ENCODE measurements around the gene RPL23. TPM values are rescaled to one million over a fixed set of nuclear protein-coding genes. Genes with fewer than 3 reads are reported as not detected.

The RPL23 gene
- total and polyA plus RNA-seq, 2 experiments from 2014 or later: 877 to 4,267 TPM

DNA sequence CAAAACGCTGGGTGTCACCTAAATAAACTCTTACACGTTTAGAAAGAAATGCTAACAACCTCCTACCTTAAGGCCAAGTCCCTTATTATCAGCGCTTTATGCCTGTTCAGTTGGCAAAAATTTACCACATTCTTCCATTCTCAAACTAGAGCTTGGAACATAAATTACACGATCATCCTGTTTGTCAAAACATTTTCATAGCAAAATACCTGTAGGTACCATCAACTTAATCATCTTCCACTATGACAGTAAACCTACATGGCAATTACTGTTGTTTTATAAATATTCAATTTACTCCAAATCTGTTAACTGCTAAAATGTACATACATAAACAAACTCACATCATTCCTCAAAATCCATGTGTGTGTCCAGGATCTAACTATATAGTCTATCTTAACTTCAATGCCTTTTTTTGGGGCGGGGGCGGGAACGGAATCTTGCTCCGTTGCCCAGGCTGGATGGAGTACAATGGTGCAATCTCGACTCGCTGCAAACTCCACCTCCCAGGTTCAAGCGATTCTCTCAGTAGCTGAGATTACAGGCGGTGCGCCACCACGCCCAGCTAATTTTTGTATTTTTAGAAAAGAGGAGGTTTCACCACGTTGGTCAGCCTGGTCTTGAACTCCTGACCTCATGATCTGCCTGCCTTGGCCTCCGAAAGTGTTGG is 4.4 kb downstream of the RPL23 start:
- H4K20me1 ChIP-seq (replicated peaks; ENCODE audit: insufficient read depth): peaks cover 50% of the 10 kb centered on the region
- no peak overlapping the region for H3K4me2 ChIP-seq
- peak overlapping the region; percentile 71 for H3K27ac Mint-ChIP-seq
- peaks cover 23% of the 10 kb centered on the region for H3K27me3 Mint-ChIP-seq (ENCODE audit: insufficient read depth, low read depth, poor library complexity)
- no peak for TF ChIP-seq NANOG (IDR thresholded peaks at IDR 0.05; ENCODE audit: borderline replicate concordance)
- TF ChIP-seq JUNB (IDR thresholded peaks at IDR 0.05; ENCODE audit: unreplicated experiment): no peak
- TF ChIP-seq POLR2AphosphoS5 (IDR thresholded peaks at IDR 0.05; ENCODE audit: low read depth): peak; percentile 22; the same call in 1 of the 2 replicates
- H3K4me3 Mint-ChIP-seq: peak overlapping the region; percentile 31; the same call in 1 of the 3 replicates
- peaks cover 78% of the 10 kb centered on the region for H3K36me3 Mint-ChIP-seq (ENCODE audit: low read depth)
- DNase-seq (ENCODE audit: low spot score) (no peak), ATAC-seq (no peak)
- H3K4me1 ChIP-seq (ENCODE audit: insufficient read depth): peaks cover 23% of the 10 kb centered on the region
- peaks cover 79% of the 10 kb centered on the region for H3F3A ChIP-seq (replicated peaks; ENCODE audit: low read depth)
- H3K79me2 ChIP-seq (replicated peaks; ENCODE audit: insufficient read depth): peaks cover 46% of the 10 kb centered on the region
- peaks cover 59% of the 10 kb centered on the region for H3K36me3 ChIP-seq (ENCODE audit: insufficient read depth)
- no peaks in the 10 kb centered on the region for H3K9me2 ChIP-seq (ENCODE audit: insufficient read depth)
- H3K27me3 ChIP-seq (ENCODE audit: insufficient read depth): no peaks in the 10 kb centered on the region
- no peak overlapping the region for H2AFZ ChIP-seq
- H3K9me3 Mint-ChIP-seq: peaks cover 6% of the 10 kb centered on the region; the same call in 1 of the 3 replicates
- H3K4me3 ChIP-seq: no peak overlapping the region
- peaks cover 18% of the 10 kb centered on the region; the same call in 2 of the 3 replicates for H3K4me1 Mint-ChIP-seq
- peak overlapping the region; percentile 88 for H3K27ac ChIP-seq (ENCODE audit: low read depth)

DNA sequence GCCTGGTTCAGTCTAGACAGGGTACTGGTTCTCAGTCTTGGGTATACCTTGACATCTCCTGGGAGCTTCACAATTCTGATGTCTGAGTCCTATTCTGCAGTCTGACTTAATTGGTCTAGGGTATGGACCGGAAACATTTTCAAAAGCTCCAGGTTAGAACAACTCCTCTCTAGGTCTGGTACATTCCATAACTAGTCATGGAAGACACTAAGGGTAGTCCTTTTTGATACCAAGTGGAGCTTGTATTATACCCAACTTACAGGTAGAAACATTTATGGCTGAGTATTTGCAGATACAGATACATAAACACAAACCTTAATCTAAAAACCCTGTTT is 5.0 kb downstream of the RPL23 start:
- no peaks in the 10 kb centered on the region for H3K27me3 ChIP-seq (ENCODE audit: insufficient read depth)
- ATAC-seq (no peak), DNase-seq (ENCODE audit: low spot score) (no peak)
- Mint-ChIP-seq H3K4me1 (peaks cover 18% of the 10 kb centered on the region; the same call in 2 of the 3 replicates), H3K36me3 (ENCODE audit: low read depth) (peaks cover 74% of the 10 kb centered on the region), H3K9me3 (peaks cover 6% of the 10 kb centered on the region; the same call in 1 of the 3 replicates), H3K27me3 (ENCODE audit: insufficient read depth, low read depth, poor library complexity) (peaks cover 17% of the 10 kb centered on the region), H3K4me3 (no peak overlapping the region), H3K27ac (no peak overlapping the region; the same call in 1 of the 2 replicates)
- no peak overlapping the region for H3K4me2 ChIP-seq
- peaks cover 23% of the 10 kb centered on the region for H3K4me1 ChIP-seq (ENCODE audit: insufficient read depth)
- no peak overlapping the region for H3K4me3 ChIP-seq
- no peak overlapping the region for H2AFZ ChIP-seq
- no peaks in the 10 kb centered on the region for H3K9me2 ChIP-seq (ENCODE audit: insufficient read depth)
- peaks cover 59% of the 10 kb centered on the region for H3K36me3 ChIP-seq (ENCODE audit: insufficient read depth)
- peaks cover 46% of the 10 kb centered on the region for H3K79me2 ChIP-seq (replicated peaks; ENCODE audit: insufficient read depth)
- peaks cover 50% of the 10 kb centered on the region for H4K20me1 ChIP-seq (replicated peaks; ENCODE audit: insufficient read depth)
- peaks cover 80% of the 10 kb centered on the region for H3F3A ChIP-seq (replicated peaks; ENCODE audit: low read depth)
- H3K27ac ChIP-seq (ENCODE audit: low read depth): peak overlapping the region; percentile 88
- TF ChIP-seq, protein P1, sequence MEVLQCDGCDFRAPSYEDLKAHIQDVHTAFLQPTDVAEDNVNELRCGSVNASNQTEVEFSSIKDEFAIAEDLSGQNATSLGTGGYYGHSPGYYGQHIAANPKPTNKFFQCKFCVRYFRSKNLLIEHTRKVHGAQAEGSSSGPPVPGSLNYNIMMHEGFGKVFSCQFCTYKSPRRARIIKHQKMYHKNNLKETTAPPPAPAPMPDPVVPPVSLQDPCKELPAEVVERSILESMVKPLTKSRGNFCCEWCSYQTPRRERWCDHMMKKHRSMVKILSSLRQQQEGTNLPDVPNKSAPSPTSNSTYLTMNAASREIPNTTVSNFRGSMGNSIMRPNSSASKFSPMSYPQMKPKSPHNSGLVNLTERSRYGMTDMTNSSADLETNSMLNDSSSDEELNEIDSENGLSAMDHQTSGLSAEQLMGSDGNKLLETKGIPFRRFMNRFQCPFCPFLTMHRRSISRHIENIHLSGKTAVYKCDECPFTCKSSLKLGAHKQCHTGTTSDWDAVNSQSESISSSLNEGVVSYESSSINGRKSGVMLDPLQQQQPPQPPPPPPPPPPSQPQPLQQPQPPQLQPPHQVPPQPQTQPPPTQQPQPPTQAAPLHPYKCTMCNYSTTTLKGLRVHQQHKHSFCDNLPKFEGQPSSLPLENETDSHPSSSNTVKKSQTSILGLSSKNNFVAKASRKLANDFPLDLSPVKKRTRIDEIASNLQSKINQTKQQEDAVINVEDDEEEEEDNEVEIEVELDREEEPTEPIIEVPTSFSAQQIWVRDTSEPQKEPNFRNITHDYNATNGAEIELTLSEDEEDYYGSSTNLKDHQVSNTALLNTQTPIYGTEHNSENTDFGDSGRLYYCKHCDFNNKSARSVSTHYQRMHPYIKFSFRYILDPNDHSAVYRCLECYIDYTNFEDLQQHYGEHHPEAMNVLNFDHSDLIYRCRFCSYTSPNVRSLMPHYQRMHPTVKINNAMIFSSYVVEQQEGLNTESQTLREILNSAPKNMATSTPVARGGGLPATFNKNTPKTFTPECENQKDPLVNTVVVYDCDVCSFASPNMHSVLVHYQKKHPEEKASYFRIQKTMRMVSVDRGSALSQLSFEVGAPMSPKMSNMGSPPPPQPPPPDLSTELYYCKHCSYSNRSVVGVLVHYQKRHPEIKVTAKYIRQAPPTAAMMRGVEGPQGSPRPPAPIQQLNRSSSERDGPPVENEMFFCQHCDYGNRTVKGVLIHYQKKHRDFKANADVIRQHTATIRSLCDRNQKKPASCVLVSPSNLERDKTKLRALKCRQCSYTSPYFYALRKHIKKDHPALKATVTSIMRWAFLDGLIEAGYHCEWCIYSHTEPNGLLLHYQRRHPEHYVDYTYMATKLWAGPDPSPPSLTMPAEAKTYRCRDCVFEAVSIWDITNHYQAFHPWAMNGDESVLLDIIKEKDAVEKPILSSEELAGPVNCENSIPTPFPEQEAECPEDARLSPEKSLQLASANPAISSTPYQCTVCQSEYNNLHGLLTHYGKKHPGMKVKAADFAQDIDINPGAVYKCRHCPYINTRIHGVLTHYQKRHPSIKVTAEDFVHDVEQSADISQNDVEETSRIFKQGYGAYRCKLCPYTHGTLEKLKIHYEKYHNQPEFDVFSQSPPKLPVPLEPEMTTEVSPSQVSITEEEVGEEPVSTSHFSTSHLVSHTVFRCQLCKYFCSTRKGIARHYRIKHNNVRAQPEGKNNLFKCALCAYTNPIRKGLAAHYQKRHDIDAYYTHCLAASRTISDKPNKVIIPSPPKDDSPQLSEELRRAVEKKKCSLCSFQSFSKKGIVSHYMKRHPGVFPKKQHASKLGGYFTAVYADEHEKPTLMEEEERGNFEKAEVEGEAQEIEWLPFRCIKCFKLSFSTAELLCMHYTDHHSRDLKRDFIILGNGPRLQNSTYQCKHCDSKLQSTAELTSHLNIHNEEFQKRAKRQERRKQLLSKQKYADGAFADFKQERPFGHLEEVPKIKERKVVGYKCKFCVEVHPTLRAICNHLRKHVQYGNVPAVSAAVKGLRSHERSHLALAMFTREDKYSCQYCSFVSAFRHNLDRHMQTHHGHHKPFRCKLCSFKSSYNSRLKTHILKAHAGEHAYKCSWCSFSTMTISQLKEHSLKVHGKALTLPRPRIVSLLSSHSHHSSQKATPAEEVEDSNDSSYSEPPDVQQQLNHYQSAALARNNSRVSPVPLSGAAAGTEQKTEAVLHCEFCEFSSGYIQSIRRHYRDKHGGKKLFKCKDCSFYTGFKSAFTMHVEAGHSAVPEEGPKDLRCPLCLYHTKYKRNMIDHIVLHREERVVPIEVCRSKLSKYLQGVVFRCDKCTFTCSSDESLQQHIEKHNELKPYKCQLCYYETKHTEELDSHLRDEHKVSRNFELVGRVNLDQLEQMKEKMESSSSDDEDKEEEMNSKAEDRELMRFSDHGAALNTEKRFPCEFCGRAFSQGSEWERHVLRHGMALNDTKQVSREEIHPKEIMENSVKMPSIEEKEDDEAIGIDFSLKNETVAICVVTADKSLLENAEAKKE (CRISPR knock-in tag; IDR thresholded peaks at IDR 0.05): no peak
- TF ChIP-seq EZH2 (IDR thresholded peaks at IDR 0.05; ENCODE audit: low read depth, unreplicated experiment): no peak
- TF ChIP-seq, protein P2, sequence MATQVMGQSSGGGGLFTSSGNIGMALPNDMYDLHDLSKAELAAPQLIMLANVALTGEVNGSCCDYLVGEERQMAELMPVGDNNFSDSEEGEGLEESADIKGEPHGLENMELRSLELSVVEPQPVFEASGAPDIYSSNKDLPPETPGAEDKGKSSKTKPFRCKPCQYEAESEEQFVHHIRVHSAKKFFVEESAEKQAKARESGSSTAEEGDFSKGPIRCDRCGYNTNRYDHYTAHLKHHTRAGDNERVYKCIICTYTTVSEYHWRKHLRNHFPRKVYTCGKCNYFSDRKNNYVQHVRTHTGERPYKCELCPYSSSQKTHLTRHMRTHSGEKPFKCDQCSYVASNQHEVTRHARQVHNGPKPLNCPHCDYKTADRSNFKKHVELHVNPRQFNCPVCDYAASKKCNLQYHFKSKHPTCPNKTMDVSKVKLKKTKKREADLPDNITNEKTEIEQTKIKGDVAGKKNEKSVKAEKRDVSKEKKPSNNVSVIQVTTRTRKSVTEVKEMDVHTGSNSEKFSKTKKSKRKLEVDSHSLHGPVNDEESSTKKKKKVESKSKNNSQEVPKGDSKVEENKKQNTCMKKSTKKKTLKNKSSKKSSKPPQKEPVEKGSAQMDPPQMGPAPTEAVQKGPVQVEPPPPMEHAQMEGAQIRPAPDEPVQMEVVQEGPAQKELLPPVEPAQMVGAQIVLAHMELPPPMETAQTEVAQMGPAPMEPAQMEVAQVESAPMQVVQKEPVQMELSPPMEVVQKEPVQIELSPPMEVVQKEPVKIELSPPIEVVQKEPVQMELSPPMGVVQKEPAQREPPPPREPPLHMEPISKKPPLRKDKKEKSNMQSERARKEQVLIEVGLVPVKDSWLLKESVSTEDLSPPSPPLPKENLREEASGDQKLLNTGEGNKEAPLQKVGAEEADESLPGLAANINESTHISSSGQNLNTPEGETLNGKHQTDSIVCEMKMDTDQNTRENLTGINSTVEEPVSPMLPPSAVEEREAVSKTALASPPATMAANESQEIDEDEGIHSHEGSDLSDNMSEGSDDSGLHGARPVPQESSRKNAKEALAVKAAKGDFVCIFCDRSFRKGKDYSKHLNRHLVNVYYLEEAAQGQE (IDR thresholded peaks at IDR 0.05; ENCODE audit: unreplicated experiment): no peak
- TF ChIP-seq, protein P3, sequence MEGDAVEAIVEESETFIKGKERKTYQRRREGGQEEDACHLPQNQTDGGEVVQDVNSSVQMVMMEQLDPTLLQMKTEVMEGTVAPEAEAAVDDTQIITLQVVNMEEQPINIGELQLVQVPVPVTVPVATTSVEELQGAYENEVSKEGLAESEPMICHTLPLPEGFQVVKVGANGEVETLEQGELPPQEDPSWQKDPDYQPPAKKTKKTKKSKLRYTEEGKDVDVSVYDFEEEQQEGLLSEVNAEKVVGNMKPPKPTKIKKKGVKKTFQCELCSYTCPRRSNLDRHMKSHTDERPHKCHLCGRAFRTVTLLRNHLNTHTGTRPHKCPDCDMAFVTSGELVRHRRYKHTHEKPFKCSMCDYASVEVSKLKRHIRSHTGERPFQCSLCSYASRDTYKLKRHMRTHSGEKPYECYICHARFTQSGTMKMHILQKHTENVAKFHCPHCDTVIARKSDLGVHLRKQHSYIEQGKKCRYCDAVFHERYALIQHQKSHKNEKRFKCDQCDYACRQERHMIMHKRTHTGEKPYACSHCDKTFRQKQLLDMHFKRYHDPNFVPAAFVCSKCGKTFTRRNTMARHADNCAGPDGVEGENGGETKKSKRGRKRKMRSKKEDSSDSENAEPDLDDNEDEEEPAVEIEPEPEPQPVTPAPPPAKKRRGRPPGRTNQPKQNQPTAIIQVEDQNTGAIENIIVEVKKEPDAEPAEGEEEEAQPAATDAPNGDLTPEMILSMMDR (conservative IDR thresholded peaks at IDR 0.05; ENCODE audit: low read depth in 2 of 2): no peak
- TF ChIP-seq ZNF331 (CRISPR knock-in tag; IDR thresholded peaks at IDR 0.05; ENCODE audit: low read depth): no peak

All from GM23338 (cell line).